ENCODE data around the gene DYNC2I2.
"Not testable (repeated sequence)": the region's sequence is repeated elsewhere in the genome, so short reads cannot be mapped to it uniquely, and the experiment has no call there.

DYNC2I2 gene

DNA sequence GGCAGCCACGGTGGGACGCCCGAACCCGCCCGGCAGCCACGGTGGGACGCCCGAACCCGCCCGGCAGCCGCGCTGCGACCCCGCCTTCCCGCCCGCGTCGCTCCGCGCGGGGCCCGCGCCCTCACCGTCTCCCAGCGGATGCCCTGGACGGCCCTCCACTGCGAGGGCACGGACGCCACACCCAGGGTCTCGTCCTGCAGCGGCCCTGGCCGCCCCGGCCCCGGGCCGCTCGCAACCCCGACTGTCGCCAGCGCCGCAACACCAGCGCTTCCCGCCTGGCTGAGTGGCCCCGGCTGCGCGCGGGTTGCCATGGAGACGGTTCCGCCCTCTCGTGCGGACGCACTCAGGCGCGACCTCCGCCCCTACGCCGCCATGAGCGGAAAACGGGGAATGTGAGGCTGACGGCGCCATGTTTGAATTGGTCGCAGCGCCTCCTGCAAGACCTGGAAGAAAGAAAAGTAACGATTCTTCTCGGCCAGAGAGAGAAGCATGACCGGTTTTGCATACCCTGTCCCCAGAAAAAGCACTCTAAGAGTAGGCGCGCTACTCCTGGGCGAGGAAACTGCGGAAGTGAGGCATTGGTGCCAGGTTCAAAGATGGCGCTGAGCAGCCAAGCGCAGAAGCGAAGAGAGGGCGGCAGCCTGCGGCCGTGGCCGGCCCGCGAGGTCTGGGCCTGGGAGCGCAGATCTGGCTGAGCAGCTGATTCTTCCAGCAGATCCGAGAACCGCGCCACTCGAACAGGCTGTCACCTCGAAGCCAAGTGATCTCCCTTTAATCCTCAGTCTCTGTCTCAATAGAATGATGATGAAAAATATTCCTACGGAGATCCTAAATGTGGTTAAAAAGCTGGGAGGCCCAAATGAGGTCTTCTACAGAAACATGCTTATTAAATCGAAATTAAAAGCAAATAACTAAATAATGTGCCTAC lies at the start of gene DYNC2I2:
TSS of gene DYNC2I2 (minus strand) at position 432 of the 928 bp plus-strand sequence. CDS start at position 311, 121 bp downstream.
- peak; percentile 98 for DNase-seq

DNA sequence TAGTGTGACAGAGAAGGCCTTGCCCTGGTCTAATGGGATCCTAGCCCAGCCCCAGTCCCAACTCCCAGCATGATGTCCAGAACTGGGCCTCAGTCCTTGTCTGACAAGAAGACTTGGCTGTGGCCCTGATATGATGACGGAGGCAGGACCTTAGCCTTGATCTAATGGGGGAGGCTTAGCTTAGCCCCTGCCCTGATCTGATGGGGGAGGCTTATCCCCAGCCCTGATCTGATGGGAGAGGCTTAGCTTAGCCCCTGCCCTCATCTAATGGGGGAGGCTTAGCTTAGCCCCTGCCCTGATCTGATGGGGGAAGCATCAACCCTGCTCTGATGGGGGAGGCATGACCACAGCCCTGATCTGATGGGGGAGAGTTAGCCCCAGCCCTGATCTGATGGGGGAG lies 49.4 kb upstream of the DYNC2I2 start:
- DNase-seq, result no peak

- DNase-seq, result no peak
These were observed 48.7 kb upstream of the DYNC2I2 start for GRCh38 chr9:128705051-128705965.

- DNase-seq, result no peak
These were observed 47.7 kb upstream of the DYNC2I2 start for GRCh38 chr9:128704356-128704670.

DNA sequence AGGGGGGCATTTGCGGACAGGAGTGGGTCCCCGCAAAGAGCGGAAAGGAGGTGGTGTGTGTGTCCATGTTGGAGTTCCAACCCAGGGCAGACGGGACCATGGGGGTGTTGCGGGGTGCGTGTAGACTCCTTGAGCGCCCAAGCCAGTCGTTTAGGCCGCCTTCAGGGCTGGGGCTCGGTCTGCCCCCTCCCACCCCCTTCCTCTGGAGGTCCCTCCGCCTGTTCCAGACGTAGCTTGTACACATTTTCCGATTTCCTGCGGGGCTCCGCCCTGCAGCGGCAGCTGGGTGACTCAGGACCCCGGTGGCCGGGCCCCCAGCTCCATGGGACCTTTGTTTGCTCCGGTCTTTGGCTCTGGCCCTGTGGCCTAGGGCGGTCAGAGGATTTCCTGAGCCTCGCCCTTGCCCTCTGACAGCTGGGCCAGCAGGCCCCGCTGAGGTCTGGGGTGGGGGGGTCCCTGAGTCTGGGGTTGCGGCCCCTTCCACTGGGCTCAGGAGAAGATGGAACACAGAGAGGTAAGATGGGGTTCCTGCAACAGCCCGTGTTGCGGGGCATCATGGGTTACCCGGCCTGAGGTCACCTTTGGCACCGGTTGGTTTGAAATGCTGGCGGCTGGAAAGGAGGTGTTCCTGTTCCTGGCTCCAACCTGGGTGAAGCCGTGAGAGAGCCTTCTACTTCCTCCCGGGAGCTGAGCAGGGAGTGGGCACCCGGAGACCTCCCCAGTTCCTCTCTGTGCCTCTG lies 47.1 kb upstream of the DYNC2I2 start:
- DNase-seq, result no peak

GRCh38 chr9:128702949-128703615 lies 46.4 kb upstream of the DYNC2I2 start:
- DNase-seq, result peak; percentile 78

GRCh38 chr9:128702445-128702948 lies 45.9 kb upstream of the DYNC2I2 start, which contains the start of gene PKN3:
Gene PKN3, plus strand, starts transcription at chr9:128702503. Its CDS starts 413 bp downstream, at chr9:128702916.
- peak; percentile 97 for DNase-seq

DNA sequence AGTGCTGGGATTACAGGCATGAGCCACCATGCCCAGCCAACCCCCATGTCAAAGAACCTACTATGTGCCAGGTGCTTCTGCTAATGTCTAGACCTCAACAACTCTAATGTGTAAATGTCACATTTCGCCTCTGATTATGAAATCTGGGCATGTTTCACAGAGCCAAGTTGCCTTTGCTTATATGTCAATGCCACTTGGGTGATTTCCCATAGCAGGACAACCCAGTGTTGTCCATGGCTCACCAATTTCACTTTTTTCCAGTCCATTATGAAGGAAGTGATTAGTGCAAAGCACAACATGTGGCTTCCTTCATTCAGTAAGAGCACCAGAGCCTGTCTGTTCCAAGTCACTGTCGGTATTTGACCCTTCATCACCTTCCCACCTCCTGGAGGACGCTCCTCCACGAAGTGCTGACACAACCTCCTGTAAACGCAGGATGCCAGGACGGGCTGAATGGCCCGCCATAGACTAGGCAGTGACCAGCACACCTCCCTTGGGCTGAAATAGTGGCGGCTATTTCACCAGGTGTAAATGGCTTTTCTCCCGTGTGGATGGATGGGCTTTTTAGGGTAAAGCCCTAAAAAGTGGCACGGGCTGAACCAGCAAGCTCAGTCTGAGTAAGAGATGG lies 44.7 kb upstream of the DYNC2I2 start:
- DNase-seq, result no peak

DNA sequence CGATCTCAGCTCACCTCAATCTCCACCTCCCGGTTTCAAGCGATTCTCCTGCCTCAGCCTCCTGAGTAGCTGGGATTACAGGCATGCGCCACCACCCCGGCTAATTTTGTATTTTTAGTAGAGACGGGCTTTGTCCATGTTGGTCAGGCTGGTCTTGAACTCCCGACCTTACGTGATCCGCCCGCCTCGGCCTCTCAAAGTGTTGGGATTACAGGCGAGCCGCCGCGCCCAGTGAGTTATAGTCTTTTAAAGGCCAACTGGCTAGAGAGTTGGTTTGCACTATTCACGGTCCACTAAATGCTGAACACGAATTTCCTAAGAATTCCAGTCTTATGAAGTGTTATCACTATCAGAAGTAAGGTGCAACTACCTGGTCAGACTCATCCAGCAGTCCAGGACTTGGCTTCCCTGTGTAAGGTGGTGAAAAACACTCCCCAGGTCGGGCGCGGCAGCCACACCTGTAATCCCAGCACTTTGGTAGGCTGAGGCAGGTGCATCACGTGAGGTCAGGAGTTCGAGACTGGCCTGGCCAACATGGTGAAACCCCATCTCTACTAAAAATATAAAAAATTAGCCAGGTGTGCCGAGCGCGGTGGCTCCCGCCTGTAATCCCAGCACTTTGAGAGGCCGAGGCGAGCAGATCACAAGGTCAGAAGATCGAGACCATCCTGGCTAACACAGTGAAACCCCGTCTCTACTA lies 42.6 kb upstream of the DYNC2I2 start:
- not testable (repeated sequence) for DNase-seq

DNA sequence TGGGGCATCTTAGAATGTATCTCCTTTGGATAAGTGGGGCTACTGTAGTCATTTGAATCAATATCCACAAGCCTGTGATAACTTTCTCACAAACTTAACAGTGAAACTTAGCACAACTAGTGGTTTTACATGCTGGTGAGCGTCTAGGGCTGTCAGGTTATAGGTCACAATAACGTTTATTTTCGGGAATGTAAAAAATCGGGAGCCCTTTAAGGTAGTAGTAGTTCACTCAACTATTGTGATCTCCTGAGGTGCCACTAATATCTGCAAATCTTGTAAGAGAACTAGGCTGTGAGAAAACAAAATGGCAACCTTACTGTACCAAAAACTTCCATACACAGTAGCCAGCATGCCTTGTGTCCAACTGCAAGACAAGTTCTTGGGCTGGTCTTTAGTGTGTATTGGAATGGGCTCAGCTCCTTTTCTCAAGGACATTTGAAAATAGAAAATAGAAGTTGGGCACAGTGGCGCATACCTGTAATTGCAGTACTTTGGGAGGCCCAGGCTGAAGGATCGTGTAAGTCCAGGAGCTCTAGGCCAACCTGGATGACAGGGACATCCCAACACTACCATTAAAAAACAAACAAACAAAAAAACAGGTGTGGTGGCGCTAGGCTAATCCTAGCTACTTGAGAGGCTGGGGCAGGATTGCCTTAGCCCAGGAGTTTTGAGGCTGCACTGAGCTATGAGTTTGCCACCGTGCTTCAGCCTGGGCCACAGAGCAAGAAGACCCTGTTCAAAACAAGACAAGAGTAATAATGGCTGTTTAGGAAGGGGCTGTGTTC lies 40.5 kb upstream of the DYNC2I2 start:
- DNase-seq, result no peak

GRCh38 chr9:128694344-128694743 lies 37.7 kb upstream of the DYNC2I2 start:
- DNase-seq, result no peak

GRCh38 chr9:128693738-128694137 lies 37.1 kb upstream of the DYNC2I2 start:
- DNase-seq, result not testable (repeated sequence)

DNA sequence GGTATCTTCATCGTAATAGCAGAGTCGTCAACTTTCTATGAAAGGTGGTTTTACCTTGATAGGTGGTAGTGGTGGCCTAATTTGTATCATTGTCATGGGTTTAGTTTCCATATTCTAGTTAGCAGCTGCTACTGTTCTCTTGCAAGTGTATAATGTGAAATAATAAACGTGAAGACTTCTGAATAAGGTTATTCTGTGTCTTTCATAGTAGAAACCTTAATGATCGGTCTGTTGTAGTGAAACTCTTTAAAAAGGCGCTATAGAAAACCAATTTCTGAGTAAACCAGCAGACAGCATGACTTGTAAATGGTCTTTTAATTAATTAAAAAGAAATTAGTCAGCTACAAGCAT lies 34.0 kb upstream of the DYNC2I2 start:
- DNase-seq, result no peak

DNA sequence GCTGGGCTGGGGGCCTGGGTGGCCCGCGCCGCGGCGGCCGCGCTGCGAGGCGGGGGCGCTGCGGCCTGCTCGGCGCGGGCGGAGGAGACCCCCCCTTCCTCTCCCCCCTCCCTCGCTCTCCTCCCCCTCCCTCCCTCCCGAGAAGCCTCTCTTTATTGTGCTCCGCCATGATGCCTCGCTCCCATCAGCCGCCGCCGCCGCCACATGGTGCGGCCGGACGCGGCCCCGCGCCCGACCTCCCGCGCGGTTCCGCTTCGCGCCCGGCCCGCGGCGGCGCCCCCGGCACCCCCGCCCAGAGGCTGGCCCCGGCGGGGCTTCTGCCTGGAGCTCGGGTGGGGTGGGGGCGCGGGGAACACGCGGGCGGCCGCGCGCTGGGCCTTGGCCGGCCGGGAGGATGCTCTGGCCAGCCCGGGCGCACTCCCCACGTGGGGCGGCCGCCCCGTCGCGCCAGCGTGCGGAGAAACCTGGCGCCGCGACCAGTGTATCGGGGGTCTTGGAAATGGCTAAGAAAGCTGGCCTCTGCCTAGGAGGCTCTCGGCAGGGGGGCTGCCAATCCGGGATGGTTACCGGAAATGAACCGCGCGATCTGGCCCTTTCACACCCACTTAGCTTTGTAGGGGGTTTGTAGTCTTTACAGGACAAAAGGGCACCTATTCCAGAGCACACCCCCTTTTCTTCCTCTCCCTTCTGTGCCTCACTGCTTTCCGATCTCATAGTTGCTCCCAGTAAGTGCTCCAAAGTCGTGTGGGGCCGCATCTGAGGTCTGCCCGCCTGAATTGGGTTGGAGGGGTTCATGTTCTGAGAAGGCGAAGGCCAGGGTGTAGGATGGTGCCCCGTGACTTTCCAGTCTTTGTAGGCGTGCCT lies 33.4 kb upstream of the DYNC2I2 start:
- DNase-seq, result peak; percentile 72

- peak; percentile 83 for DNase-seq
These were observed 32.7 kb upstream of the DYNC2I2 start for GRCh38 chr9:128689293-128689774.

DNA sequence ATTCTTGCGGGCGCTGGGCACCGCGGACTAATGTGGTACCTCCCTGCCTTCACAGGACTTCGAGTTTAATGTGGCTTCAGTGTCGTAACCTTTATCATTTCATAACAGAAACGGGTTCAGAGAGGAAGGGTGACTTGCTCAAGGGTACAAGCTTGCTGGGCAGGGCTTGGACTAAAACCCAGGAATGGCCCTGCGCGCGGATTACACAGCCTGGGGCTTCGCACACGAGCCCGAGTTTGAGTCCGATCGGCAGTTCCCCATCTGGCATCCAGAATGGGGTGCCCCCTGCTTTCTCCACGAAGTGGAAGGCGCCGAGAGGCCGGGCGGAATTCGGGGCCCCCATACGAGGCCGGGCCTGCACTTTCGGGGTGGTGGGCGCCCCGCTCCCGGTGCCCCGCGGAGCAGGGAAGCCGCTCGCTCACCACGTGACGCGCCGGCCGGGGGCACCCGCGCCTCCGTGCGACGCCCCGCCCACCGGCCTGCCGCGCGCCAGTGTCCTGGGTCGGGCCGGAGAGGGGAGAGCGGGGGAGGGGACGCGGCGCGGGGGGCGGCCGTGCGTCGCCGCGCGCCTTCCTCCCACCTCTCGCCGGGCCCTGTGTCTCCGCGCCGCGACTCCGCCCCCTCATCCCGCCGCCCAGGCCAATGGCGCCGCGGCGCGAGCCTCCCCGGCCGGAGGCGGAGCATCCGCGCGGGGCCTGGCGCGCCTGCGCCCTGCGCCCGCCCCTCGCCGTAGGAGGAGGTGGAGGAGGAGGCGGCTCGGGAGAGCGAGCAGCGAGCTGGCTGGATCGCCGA lies 32.0 kb upstream of the DYNC2I2 start, which contains the start of gene SET:
TSS of gene SET (plus strand) at position 722 of the 792 bp plus-strand sequence. CDS start 361 bp downstream, outside the sequence.
- peak; percentile 97 for DNase-seq

- no peak for DNase-seq
These were observed 30.8 kb upstream of the DYNC2I2 start for GRCh38 chr9:128687453-128687852.
